IPS-18c (cell line): ENCODE data around the gene TMEM132C.

ENCODE experiments used
- H3K4me3 ChIP-seq: 2 replicates; pipeline ENCODE4 v1.7.0; 2013; ENCODE audit warnings: low read depth, mild to moderate bottlenecking, low read length, moderate library complexity; ENCODE audit not compliant: insufficient read depth
- H3K9me3 ChIP-seq: one replicate; pipeline ENCODE4 v1.6.1; 2013; ENCODE audit warnings: mild to moderate bottlenecking, low read length, moderate library complexity; ENCODE audit not compliant: control insufficient read depth, insufficient read depth

TMEM132C gene

DNA sequence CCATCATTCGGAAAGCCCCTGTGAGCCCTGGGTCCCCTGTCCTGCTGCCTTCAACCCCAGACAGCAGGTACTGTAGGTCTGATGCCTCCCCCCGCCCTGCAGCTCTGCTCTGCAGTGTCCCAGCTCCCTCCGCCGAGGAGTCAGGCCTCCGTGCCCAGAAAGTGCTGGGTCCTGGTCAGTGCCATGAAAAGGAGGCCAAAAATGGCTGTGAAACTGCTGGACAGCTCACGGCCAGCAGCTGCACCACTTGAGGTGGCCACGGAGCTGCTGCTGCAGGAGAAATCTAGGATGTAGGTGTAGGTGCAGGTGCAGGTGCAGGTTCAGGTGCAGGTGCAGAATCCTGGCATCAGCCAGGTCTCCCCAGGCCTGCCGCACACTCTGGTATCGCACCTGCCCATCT is 360.7 kb downstream of the TMEM132C start:
- Histone ChIP-seq H3K4me3 (no peak overlapping the region), H3K9me3 (peaks cover 4% of the 10 kb centered on the region)

GRCh38 chr12:128629979-128630378 is 363.0 kb downstream of the TMEM132C start:
- no peak overlapping the region for H3K4me3 ChIP-seq
- H3K9me3 ChIP-seq, result peaks cover 4% of the 10 kb centered on the region

DNA sequence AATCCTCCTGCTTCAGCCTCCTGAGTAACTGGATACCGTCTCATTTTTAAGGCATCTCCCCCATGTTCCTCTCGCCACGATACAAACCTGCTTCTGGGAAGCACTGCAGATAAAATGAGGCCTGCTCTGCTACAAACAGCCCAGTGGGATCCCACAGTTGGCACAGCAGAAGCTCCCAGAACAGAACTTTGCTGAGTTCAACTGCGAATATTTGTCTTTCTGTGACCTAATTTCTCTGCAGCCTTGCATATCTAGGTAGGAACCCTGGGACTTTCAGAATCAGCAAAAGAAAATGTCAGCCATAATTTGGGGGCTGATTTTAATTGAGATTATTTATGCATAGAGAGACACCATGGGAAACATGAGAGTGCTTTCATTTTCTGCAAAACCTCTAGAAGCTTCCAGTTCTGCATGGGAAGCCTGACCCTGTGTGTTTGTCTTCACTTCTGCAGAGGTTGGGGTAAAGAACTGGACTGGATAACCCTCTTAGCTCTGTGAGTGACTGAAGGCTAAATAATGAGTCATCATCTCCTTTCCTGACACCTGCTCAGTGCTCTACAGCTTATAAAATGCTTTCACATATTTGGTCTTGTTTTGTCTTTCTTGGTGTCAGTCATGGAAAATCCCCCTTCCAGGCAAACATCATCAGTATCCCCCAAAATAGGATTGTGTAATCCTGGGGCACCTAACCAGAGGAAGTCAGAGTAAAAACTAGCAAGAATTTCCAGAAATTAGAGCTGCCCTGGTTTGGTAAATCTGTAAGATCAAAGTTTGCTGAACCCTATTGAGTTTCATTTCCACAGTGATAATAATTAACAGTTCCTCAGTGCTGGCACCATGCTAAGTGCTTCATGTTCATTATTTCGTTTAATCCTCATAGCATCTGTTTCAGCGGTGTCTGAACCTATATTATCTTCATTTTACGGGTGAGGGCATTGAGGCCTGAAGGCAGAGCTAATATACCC is 371.0 kb downstream of the TMEM132C start:
- no peak overlapping the region for H3K4me3 ChIP-seq
- H3K9me3 ChIP-seq, result no peaks in the 10 kb centered on the region

- H3K4me3 ChIP-seq, result no peak overlapping the region
- H3K9me3 ChIP-seq, result no peaks in the 10 kb centered on the region
These were observed 372.1 kb downstream of the TMEM132C start for GRCh38 chr12:128639089-128639488.

- Histone ChIP-seq H3K4me3 (no peak overlapping the region), H3K9me3 (no peaks in the 10 kb centered on the region)
These were observed 376.2 kb downstream of the TMEM132C start for GRCh38 chr12:128643155-128643554.

GRCh38 chr12:128644664-128645296 is 377.8 kb downstream of the TMEM132C start:
- Histone ChIP-seq H3K9me3 (no peaks in the 10 kb centered on the region), H3K4me3 (no peak overlapping the region)

DNA sequence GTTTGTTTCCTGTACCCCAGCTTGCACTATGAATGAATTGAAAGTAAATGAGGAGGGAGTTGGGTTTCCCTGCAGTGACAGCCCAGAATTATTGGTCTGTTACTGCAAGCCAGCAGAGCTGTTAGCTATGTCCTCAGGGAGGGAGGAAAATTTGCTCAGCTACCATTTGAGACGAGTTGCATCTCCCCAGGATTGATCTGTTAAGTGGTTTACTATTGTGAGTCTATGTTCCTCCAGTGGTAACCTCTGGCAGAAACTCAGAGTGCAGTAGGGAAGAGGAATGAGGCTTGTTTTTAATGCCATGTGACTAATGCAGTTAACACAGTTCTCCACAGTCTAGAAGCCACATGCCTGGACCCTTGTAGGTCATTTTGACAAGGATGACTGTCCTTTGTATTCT is 382.9 kb downstream of the TMEM132C start:
- Histone ChIP-seq H3K4me3 (no peak overlapping the region), H3K9me3 (peaks cover 2% of the 10 kb centered on the region)

DNA sequence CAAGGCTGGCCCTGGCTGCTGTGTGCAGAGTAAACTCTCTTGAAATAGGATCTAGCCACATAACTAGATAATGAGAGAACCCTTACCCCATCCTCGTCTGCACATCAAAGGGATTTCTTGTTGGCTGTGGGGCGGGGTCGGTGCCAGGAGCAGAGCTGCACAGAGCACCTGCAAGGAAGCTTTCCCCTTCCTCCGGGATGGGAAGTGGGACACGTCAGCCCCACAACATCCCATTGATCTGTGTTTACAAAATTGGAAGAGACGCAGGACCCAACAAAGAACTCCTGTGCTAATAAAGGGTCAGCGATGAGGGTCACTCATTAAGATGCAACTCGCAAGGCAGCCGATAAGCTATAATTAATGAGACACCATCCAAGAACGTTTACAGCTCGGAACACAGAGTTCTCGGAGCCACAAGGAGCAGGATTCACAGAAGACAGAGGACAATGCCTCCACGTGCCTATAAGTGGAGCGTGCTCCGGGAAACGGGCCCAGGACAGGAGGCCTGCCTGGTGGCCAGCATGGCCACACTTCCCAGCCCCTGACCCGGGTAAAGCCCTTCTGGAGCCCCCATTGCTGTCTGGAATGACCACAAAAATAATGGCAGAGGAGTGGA is 385.3 kb downstream of the TMEM132C start:
- Histone ChIP-seq H3K4me3 (no peak overlapping the region), H3K9me3 (peaks cover 2% of the 10 kb centered on the region)

GRCh38 chr12:128654468-128654867 is 387.5 kb downstream of the TMEM132C start:
- Histone ChIP-seq H3K4me3 (no peak overlapping the region), H3K9me3 (peaks cover 2% of the 10 kb centered on the region)

GRCh38 chr12:128657378-128657777 is 390.4 kb downstream of the TMEM132C start:
- no peaks in the 10 kb centered on the region for H3K9me3 ChIP-seq
- H3K4me3 ChIP-seq, result no peak overlapping the region

DNA sequence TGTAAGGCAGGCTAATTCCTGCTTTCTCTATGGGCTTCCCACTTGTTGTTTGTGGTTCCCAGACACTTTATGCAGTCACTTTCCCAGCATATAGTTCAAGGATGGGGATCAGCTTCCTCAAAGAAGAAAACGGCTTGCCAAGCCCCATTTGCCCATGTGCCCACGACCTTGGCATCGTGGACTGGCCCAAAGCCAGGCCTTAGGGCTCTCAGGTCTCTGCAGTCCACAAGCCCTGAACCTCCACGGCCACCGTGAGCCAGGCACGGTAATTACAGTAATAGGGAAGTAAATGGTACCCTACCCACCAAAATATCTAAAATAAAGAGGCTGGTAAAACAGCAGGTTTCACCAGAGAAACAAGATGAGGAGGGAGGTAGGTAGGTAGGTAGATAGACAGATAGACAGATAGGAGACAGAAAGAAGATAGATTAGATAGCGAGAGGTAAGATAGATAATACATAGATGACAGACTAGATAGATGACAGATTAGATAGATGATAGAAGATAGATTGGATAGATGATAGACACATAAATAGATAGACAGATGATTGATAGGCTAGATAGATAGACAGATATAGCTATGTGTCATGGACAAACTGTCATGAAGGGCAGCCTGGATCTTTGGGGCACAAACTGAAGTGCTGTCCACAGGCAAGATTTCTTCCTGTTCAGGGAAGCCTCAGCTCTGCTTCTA is 393.7 kb downstream of the TMEM132C start:
- Histone ChIP-seq H3K4me3 (no peak overlapping the region), H3K9me3 (no peaks in the 10 kb centered on the region)

DNA sequence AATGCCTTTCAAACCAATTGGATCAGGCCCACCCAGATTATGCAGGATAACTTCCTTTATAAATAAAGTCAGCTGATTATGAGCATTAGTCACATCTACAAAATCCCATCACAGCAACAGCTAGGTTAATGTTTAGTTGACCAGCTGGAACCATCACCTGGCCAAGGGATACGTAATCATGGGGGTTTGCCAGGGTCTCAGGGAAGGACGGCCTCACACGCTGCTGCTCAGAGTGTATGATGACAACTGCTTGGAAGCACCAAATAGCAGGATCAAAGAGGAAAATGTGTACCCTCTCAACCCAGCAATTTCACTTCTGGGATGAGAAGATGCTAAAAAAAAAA is 394.2 kb downstream of the TMEM132C start:
- Histone ChIP-seq H3K4me3 (no peak overlapping the region), H3K9me3 (no peaks in the 10 kb centered on the region)

GRCh38 chr12:128662101-128662500 is 395.1 kb downstream of the TMEM132C start:
- H3K4me3 ChIP-seq, result no peak overlapping the region
- H3K9me3 ChIP-seq, result no peaks in the 10 kb centered on the region

GRCh38 chr12:128664501-128664900 is 397.5 kb downstream of the TMEM132C start:
- Histone ChIP-seq H3K9me3 (no peaks in the 10 kb centered on the region), H3K4me3 (no peak overlapping the region)

- H3K4me3 ChIP-seq, result no peak overlapping the region
- H3K9me3 ChIP-seq, result no peaks in the 10 kb centered on the region
These were observed 400.2 kb downstream of the TMEM132C start for GRCh38 chr12:128667193-128667592.

GRCh38 chr12:128671528-128672042 is 404.6 kb downstream of the TMEM132C start:
- H3K4me3 ChIP-seq, result no peak overlapping the region
- H3K9me3 ChIP-seq, result no peaks in the 10 kb centered on the region

GRCh38 chr12:128672428-128672827 is 405.5 kb downstream of the TMEM132C start:
- H3K4me3 ChIP-seq, result no peak overlapping the region
- no peaks in the 10 kb centered on the region for H3K9me3 ChIP-seq
